HS-27A (cell line): ENCODE results near the gene BSDC1.
"Not testable (repeated sequence)": the region's sequence is repeated elsewhere in the genome, so short reads cannot be mapped to it uniquely, and the experiment has no call there.

Source experiments
- DNase-seq: peaks from one replicate; pipeline ENCODE4 v3.0.0-alpha.2; 2012; ENCODE audit warnings: low read depth, missing footprints

The BSDC1 gene, protein sequence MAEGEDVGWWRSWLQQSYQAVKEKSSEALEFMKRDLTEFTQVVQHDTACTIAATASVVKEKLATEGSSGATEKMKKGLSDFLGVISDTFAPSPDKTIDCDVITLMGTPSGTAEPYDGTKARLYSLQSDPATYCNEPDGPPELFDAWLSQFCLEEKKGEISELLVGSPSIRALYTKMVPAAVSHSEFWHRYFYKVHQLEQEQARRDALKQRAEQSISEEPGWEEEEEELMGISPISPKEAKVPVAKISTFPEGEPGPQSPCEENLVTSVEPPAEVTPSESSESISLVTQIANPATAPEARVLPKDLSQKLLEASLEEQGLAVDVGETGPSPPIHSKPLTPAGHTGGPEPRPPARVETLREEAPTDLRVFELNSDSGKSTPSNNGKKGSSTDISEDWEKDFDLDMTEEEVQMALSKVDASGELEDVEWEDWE

DNA sequence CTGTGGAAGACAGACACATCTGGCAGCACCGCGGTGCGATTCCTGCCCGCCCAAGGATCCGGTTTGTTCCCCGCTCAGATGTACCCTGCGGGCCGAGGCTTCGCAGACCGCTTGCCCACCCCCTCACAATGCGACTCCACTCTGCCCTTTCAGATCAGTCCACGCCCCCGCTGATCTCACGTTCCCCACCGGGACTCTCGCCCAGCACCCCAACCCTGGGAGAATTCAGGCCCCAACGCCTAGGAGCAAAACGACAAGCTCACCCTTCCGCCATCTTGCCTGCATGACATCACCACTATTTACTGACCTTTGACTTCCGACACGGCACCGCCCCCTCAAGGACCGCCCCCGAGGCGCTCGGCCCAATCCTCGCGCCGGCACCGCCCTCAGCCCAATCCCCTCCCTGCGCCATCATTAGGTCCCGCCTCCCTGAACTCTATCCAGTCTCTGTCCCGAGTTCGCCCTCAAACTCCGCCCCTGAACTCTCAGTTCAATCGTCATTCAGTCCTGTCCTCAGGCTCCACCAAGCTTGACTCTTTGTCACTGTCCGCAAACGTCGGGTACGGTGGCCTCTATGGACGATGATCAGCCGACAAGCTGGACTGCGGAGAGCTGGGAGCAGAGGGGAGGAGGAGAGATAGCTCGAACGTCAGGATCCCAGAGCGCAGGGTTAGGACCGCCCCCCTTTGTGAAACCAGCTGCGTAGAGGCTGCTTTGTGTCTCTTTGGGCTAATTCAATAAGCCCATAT lies at the start of gene BSDC1:
BSDC1 (minus strand) TSS at position 301 of the 749 bp plus-strand sequence; CDS start at position 274, 27 bp downstream.
- DNase-seq = peak; percentile 98

DNA sequence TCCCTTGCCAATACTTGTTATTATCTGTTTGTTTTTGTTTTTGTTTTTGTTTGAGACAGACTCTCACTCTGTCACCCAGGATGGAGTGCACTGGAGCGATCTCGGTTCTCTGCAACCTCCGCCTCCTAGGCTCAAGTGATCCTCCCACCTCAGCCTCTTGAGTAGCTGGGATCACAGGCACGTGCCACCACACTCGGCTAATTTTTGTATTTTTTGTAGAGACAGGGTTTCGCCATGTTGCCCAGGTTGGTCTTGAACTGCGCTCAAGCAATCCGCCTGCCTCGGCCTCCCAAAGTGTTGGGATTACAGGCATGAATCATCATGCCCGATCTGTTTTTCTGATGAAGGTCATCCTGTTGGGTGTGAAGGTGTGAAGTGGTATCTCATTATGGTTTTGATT lies 47.2 kb upstream of the BSDC1 start:
- not testable (repeated sequence) for DNase-seq

DNA sequence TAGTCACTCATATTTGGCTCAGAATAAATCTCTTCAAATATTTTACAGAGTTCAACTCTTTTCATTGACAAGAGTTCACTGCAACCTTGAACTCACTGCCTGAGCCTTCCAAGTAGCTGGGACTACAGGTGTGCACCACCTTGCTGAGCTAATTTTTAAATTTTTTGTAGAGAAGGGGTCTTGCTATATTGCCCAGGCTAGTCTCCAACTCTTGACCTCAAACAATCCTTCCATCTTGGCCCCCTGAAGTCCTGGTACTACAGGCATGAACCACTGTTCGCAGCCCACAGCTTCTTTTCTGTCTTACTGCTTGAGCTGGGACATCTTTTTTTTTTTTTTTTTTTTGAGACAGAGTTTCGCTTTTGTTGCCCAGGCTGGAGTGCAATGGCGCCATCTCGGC lies 44.5 kb upstream of the BSDC1 start:
- not testable (repeated sequence) for DNase-seq

DNA sequence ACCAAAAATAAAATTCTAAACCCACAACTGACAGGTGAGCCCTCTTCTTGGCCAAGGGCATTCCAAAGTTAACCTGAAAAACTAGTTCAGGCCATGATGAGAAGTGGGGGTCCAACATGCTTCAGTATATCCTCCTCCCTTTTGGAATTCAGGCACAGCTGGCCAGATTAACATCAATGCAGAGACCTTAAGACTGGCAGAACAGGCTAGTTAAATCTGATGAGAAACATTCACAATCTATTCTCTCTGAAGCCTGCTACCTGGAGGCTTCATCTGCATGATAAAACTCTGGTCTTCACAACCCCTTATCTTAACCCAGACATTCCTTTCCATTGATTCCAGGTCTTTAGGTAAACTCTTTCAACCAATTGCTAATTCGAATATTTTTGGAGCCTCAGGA lies 43.9 kb upstream of the BSDC1 start:
- DNase-seq = no peak

DNA sequence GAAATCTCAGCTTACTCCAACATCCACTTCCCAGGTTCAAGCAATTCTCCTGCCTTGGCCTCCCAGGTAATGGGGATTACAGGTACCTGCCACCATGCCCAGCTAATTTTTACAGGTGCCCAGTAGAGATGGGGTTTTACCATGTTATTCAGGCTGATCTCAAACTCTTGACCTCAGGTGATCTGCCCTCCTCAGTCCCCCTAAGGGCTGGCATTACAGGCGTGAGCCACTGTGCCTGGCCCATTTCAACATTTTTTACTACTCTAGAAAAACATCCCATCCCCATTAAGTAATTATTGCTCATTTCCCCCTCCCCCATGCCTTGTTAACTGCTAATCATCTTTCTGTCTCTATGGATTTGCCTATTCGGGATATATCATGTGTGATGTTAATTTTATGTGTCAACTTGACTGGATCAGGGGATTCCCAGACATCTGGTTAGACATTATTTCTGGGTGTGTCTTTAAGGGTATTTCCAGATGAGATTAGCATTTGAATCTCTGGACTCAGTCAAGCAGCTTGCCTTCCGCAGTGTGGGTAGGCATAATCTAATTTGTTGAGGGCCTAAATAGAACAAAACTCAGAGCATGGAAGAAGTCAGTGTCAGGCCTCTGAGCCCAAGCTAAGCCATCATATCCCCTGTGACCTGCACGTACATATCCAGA lies 37.6 kb upstream of the BSDC1 start:
- no peak for DNase-seq

DNA sequence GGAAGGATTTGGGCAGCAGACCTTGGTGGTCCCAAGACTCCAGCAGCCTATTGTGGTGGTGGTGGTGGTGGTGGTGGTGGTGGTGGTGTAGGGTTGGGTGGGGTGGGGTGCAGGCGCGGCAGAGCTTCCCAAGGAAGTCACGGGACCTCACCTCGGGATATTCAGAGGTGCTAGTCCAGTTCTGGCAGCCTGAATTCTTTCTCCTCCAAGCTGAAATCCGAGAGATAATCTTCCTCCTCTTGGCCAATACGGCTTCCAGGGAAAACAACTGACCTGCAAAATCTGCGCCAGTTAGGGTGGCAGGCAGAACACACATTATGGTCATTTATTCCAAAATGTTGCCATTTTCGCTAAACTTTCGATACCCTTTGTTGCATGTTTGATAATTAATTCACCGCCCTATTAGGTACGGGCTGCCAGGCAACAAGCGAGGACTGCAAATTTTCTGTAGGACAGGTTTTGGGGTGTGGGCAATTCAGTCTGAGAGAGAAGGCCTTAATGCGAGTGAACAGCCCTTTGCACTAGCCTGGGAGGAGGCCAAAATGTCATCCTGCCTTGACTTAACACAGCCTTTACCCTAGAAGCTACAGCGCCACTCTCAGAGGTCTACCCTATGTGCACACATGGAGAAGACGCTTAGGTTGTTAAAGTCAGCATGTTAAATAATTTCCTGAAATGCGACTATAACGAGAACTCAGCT lies 33.2 kb upstream of the BSDC1 start:
- no peak for DNase-seq

DNA sequence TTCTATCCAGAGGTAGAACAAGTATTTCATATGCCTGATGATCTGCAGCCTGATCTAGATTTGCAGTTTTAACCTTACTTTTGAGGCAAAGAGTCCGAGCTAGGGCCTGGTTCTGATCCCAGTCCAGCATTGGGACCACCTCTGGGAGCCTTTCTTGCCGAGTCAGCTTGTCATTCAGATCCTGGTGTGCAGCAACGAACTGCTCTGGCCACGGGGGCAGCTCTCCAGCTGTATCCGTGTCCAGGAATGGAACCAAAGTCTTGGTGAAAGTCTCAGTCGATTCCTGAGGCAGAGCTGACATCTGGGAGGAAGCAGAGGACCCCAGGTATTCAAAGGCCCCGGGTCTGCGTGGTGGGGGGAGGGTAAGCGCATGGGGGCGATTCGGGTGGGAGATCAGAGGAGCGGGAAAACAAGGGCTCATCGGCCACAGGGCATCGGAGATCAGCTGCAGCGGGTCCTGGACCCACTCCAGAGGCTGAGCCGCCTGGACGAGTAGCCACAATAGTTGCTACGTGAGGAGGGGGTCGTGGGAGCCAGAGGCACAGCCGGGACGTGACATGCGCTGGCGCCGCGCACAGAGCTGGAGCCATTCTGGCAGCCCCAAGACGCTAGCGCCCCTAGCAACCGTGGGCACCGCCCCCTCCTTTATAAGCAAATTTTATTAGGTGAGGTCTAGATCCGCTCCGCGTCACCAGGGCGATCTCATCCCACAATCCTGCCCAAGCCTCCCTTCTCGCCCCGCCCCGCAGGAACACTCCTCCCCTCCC lies 32.4 kb upstream of the BSDC1 start:
- no peak for DNase-seq

DNA sequence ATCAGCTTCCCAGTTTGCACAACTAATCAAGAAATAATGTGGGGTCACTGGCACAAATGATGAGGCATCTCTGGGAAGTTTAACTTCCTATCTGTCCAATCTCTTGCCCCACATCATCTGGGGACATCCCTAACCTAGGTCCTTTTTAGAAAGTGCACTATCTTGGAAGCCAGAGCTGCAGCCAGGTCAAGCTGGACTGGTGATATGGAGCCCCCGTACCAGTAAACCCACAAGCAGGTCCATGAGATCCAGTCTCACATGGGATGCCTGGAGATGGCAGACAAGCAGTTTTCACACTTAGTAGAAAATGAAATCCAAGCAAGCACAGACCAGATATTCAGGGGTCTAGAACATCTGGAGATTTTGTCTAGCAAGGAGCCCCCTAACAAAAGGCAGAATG lies 27.5 kb upstream of the BSDC1 start:
- DNase-seq = no peak

DNA sequence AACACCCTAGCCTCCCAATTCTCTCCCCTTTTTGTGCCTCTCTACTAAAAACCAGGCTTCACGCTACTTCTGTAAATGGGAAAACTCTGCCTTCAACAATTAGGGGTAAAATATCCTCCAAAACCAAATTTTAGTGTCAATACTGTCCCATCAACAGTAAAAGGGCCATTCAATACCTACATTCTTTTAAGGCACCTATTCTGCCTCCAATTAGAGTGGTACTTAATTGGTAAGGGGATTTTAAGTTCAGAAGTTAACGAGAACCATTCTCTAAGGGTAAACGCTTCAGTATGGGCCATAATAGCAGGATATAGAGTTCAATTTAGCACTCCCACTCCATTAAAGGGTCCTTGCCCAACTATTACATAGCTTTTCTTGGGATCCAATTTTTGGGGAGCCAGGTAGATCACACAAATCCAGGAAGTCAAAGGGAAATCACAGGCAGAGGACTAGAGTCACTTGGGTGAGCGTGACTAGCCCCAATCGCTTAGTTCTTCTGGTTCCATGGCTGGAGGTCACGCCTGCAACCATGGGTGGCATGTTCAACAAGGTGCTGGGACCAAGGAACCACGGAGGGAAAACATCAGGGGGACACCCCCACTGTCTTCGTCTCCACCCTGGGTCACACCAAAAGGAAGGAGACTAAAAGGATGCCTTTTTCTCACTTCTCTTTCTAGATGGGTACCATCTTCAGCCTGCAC lies 20.1 kb upstream of the BSDC1 start:
- no peak for DNase-seq

DNA sequence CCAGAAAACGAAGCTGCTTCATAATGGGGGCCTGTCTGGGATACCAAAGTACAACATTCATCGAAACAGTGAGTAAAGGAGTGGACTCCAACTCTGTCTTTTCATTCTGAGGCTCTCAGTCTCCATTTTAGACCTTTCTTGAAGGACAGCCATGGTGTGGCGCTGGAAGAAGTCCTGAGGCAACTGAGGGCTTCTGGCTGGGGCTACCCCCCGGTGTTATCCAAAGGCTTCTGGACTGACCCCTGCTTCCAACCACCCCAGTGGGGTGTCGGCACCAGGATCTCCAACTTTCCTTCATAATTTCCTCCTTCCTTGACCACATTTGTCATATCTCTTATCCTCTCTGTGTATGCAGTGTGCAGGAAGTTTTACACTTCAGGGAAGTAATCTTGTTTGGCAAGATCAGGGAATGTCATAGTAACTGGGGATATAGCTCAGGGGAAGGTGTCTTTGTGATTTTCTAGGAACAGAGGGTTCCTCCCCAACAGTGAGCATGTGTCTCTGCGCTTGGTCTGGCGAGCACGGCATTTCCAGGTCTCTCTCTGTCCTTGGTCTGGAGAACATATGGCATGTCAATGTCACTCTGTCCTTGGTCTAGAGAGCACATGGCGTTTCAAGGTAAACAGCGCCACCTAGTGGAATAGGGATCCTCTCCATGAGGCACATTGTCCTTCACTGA lies 19.4 kb upstream of the BSDC1 start:
- DNase-seq = peak; percentile 61

DNA sequence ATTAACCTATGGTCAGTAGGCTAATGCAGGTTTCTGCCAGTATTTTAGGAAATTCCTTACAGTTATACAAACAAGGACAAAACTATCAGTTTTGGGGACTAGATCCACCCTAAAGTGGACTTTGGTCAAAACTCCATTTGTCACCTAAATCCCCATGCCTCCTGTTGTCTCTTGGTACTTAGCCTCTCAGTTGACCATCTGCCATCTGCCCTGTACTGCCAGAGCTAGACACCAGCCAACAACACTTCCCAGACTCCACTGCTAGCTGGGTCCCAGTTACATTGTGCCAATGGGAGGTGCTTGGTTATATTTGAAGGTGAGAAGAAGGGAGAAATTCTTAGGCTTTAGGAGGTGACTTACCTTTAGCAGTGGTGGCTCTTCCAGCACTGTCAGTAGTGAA lies 17.0 kb upstream of the BSDC1 start:
- no peak for DNase-seq

DNA sequence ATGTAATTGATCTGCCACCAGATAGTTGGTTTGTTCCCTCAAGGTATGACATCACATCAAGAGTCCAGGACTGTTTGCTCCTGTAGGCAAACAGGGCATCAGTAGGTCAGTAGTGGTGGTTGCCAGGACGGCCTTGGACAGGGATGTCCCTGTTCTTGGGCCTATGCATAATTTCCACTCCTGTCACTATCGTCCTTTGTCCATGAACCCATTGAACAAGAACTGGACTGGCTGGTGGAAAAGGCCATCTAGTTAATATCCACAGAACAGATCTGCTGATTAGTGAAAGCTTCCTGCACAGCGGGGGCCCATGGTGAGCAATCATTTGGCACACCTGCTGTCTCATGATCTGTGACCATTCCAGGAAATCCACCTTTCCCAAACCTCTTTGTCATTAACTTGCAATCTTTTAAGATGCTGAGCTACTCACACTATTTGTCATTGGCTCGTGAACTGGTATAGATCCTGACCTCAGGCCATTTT lies 12.4 kb upstream of the BSDC1 start:
- no peak for DNase-seq

DNA sequence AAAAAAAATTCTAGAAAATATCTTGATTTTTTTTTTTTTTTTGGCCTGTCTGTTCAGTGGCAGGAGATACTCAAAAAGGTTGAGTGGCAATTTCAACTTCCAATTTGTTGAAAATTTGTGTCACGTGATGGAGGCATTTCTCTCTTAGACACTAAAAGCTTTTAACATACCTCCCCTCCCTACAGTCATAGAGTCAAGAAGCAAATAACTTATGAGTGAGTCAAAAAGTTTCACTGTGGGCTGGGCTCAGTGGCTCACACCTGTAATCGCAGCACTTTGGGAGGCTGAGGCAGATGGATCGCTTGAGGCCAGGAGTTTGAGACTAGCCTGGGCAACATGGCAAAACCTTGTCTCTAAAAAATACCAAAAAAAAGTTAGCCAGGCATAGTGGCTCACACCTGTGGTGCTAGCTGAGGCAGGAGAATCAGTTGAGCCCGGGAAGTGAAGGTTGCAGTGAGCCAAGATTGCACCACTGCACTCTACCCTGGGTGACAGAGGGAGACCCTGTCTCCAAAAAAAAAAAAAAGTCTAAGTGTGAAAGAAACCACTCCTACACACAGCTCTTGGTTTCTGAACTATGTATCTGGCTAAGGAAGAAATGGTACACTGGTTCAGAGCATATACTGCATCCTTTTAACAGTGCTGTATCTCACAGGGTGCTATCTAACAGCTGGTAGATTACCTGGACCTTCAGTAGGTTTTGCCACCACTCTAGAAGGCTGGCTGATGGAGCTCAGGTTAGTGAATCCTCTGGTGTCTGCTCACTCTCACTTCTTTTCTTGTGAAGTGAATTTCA lies 11.6 kb upstream of the BSDC1 start:
- no peak for DNase-seq

DNA sequence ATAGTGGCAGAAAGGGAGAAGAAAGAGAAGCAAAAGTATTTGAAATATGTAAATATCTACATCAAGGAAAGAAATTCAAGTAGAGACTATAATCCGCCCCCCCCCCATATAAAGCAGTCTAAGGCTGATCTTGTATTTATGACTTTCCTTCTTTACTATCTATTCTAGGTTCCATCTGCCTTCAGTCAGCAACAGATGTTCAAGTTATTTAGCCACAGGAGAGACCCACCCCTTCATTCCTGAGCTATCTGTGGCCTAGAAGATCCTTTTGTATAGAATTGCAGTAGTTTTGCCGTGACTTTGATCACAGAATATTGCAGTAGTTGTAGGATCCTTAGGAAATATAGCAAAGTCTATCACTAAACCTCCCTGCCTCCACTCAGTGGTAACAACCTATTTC lies 10.7 kb upstream of the BSDC1 start:
- DNase-seq = no peak

DNA sequence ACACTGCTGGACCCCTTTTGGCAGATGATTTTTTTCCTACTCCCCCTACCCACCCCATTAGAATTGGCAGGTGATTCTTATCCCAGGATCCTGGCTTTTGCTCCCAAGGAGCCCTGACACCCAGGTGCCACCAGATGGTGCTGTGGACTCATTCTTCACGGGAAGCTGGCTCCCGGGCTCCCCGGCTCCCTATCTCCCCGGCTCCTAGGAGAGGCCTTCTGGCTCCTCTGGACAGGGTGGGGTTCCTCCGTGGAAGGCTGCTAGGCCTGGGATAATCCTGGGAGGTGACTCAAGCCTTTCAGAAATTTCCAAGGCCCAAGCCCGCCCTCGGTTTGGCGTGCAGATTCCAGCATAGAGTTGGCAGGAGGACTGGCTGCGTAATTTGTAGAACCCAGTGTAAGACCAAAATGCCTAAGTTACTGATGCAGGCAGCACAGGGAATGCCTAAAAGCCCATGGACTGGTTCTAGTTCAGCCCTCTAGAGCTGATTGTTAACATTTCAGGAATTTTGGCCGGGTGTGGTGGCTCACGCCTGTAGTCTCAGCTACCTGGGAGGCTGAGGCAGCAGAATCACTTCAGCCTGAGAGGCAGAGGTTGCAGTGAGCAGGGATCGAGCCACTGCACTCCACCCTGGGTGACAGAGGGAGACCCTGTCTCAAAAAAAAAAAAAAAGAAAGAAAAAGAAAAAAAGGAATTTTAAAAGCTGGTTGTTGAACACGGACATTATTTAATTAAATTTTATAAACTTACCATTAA lies 6.8 kb upstream of the BSDC1 start:
- DNase-seq = peak; percentile 81

DNA sequence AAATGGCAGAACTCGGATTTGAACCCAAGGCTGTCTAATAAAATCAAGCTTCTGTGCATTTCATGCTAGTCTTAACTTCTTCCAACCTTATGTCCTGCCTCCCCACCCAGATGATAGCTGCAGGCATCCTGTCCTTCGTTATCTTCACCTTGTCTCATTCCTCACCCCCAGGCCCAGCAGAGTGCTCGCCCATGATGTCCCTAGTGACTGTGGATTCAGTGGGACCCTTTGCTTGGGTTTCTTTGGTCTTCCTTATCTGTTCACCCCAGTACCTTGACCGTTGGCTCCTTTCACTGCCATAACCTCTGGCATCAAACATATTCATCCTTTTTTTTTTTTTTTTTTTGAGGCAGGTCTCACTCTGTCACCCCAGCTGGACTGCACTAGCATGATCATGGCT lies 5.6 kb upstream of the BSDC1 start:
- no peak for DNase-seq

DNA sequence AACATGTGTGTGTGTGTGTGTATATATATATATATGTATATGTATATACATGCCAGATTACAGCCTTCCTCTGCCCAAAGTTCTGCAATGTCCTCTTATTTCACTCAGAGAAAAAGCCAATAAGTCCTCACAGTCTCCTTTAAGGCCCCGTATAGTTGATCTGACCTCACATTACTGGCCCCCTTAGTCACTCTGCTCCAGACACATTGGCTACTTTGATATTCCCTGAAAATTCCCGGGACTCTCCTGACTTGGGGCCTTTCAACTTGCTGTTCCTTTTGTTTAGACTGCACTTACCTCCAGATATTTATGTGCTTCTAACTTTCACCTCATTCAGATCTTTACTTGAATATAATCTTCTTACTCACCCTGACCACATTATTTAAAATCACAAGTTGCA lies 4.2 kb upstream of the BSDC1 start:
- no peak for DNase-seq

DNA sequence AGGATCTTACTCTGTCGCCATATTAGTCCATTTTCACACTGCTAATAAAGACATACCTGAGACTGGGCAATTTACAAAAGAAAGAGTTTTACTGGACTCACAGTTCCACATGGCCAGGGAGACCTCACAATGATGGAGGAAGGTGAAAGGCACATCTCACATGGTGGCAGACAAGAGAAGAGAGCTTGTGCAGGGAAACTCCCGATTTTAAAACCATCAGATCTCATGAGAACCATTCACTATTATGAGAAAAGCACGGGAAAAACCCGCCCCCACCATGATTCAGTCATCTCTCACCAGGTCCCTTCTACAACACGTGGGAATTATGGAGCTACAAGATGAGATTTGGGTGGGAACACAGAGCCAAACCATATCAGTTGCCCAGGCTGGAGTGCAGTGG lies 2.3 kb upstream of the BSDC1 start:
- not testable (repeated sequence) for DNase-seq
